Upper lobe of left lung (tissue), 6 donors: ENCODE results near the gene ZBTB46. TPM values are rescaled to one million over a fixed set of nuclear protein-coding genes. Genes with fewer than 3 reads are reported as not detected.

Experiments
- ATAC-seq, 2 donors: fragments of 200-7000 bp; cut with Tn5 transposase; one replicate each; pipeline ENCODE4 v1.9.1; 2022; ENCODE audit warnings: mild to moderate bottlenecking in 2 of 2, moderate library complexity in 2 of 2; ENCODE audit not compliant: low FRiP score in 2 of 2
- DNase-seq, 2 donors: peaks; one replicate each; pipeline ENCODE4 v3.0.0-alpha.2; 2019 to 2020
- H3K27ac ChIP-seq, 4 donors: fragments of 200-600 bp; sonication (generic); one replicate each; pipeline ENCODE4 v1.5.1; 2016 to 2019
- H3K27me3 ChIP-seq, 4 donors: fragments of 200-600 bp; sonication (generic); one replicate each; pipeline ENCODE4 v1.5.1; 2017 to 2019
- H3K36me3 ChIP-seq, 4 donors: fragments of 200-600 bp; sonication (generic); one replicate each; pipeline ENCODE4 v1.5.1; 2016 to 2019
- H3K4me1 ChIP-seq, 4 donors: fragments of 200-600 bp; sonication (generic); one replicate each; pipeline ENCODE4 v1.5.1; 2018 to 2019
- H3K4me3 ChIP-seq, 4 donors: fragments of 200-600 bp; sonication (generic); one replicate each; pipeline ENCODE4 v1.5.1; 2017 to 2019; ENCODE audit warnings: mild to moderate bottlenecking in 2 of 4, moderate library complexity in 1 of 4
- H3K9me3 ChIP-seq, 4 donors: fragments of 200-600 bp; sonication (generic); one replicate each; pipeline ENCODE4 v1.5.1; 2018 to 2019
- EP300 ChIP-seq, 4 donors: sonication (generic); formaldehyde crosslinking; IDR thresholded peaks; one replicate each; pipeline ENCODE4 v1.5.1; 2017; ENCODE audit warnings: antibody characterized with exemption in 4 of 4, control low read depth in 2 of 4
- POLR2A ChIP-seq, 4 donors: fragments of 450-650 bp; IDR thresholded peaks; one replicate each; pipeline ENCODE4 v1.5.1; 2016 to 2017; ENCODE audit warnings: antibody characterized with exemption in 4 of 4, mild to moderate bottlenecking in 2 of 4
- POLR2AphosphoS5 ChIP-seq, 2 donors: sonication (generic); formaldehyde crosslinking; IDR thresholded peaks; one replicate each; pipeline ENCODE4 v1.5.1; 2017; ENCODE audit warnings: antibody characterized with exemption in 2 of 2
- WGBS, 2 donors: methylation state at CpG; one replicate each; pipeline ENCODE4 v1.1.5; 2017 to 2018; 5-methylcytosine and 5-hydroxymethylcytosine counted together
- total RNA-seq, 6 donors: library from RNA; depleted of rRNA in 4 of 6; stranded (reverse); fragments of >200 nt in 4 of 6; gene quantifications; one replicate each; pipeline versions ENCODE4 v1.1.0 to v1.2.1, GENCODE V29; 2016 to 2021
- TF ChIP-seq, protein P1 (sequence below), 6 experiments: fragments of 450-650 bp in 4 of 6; fragments of 200-600 bp in 2 of 6; sonication (generic) in 2 of 6; IDR thresholded peaks; one replicate each; pipeline ENCODE4 v1.5.1; 2016 to 2019; ENCODE audit warnings: antibody characterized with exemption in 6 of 6
- donor health status: DM: no; HTN: no; CAD: no; lungs with moderate emphysema.
- donor health status: DM: no; HTN: yes; CAD: no; lungs with severe emphysema.

Gene ZBTB46
- total RNA-seq, 6 donors from 2014 or later, result 7.6 to 25.3 (median 11.6) TPM

DNA sequence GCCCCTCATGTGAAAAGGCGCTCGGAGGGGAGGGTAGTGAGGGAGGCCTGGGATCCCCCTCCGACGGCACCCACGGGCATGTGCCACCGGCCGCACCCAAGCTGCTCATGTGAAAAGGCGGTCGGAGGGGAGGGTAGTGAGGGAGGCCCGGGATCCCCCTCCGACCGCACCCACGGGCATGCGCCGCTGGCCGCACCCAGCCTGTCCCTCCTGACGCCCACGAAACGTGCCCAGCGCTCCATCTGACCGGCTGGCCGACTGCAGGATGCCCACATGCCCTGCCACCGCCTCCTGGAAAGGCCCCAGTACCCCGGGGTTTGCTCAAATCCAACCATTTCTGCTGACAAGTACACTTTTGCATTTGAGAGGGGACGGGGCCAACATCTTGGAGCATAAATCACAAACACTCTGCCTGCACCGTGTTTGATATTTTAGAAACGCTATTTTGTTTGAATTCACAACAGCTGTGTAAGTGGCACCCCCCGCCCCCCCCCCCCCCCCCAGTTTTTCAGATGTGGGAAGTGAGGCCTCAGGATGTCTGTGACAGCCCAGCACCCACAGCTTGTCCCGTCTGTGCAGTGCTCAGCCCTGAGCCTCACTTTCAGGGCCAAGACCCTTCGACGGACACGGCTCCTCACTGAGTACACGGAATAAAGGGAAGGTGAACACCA is 57.4 kb downstream of the ZBTB46 start:
- peaks cover 11 to 24% (median 16%) of the 10 kb centered on the region in 4 donors for H3K4me1 ChIP-seq
- no peak for DNase-seq
- 79 to 85% methylated on average over 31 to 32 of the region's 33 CpGs for WGBS, 2 donors
- peak overlapping the region in 1 of 4 donors; percentile 1 for H3K27ac ChIP-seq
- ATAC-seq, result no peak
- H3K4me3 ChIP-seq, result no peak overlapping the region
- H3K36me3 ChIP-seq, result peaks cover 0 to 26% (median 4%) of the 10 kb centered on the region in 4 donors
- TF ChIP-seq POLR2A (IDR thresholded peaks at IDR 0.05), result no peak
- no peak for TF ChIP-seq POLR2AphosphoS5 (IDR thresholded peaks at IDR 0.05)
- TF ChIP-seq, protein P1, sequence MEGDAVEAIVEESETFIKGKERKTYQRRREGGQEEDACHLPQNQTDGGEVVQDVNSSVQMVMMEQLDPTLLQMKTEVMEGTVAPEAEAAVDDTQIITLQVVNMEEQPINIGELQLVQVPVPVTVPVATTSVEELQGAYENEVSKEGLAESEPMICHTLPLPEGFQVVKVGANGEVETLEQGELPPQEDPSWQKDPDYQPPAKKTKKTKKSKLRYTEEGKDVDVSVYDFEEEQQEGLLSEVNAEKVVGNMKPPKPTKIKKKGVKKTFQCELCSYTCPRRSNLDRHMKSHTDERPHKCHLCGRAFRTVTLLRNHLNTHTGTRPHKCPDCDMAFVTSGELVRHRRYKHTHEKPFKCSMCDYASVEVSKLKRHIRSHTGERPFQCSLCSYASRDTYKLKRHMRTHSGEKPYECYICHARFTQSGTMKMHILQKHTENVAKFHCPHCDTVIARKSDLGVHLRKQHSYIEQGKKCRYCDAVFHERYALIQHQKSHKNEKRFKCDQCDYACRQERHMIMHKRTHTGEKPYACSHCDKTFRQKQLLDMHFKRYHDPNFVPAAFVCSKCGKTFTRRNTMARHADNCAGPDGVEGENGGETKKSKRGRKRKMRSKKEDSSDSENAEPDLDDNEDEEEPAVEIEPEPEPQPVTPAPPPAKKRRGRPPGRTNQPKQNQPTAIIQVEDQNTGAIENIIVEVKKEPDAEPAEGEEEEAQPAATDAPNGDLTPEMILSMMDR (IDR thresholded peaks at IDR 0.05), result no peak
- TF ChIP-seq EP300 (IDR thresholded peaks at IDR 0.05), result no peak
- no peaks in the 10 kb centered on the region for H3K9me3 ChIP-seq
- H3K27me3 ChIP-seq, result no peaks in the 10 kb centered on the region

DNA sequence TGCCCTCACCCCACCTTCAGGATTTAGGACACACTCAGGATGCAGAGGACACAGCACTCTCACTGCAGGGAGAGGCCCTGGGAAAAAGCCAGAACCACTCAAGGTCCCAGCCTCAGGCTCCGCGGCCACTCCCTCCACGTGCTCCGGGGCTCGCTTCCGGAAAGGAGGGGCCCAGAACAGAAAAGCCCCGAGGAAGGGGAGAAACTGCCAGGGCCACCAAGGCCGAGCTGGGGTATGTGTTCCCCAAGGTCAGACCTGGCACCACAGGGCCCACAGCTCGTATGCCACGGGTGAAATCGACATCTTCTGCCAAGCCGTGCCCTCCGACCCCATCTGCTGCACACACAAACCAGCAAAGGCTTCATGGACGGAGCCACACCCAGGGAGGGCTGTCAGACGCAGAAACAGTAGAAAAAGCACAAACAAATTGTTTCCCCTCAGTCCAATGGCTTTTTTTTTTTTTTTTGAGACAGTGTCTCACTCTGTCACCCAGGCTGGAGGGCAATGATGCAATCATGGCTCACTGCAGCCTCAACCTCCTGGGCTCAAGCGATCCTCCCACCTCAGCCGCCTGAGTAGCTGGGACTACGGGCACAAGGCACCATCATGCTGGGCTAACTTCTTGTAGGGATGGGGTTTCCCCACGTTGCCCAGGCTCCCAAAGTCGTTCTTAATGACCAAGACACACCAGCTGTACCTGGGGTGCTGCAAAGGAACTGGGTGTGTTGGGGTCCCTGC is 58.1 kb downstream of the ZBTB46 start:
- TF ChIP-seq, protein P1 (IDR thresholded peaks at IDR 0.05), result no peak
- TF ChIP-seq POLR2A (IDR thresholded peaks at IDR 0.05), result no peak
- TF ChIP-seq EP300 (IDR thresholded peaks at IDR 0.05), result no peak
- TF ChIP-seq POLR2AphosphoS5 (IDR thresholded peaks at IDR 0.05), result no peak
- Histone ChIP-seq H3K27me3 (no peaks in the 10 kb centered on the region), H3K27ac (no peak overlapping the region), H3K4me1 (peaks cover 11 to 24% (median 16%) of the 10 kb centered on the region in 4 donors), H3K9me3 (no peaks in the 10 kb centered on the region), H3K36me3 (peaks cover 0 to 28% (median 6%) of the 10 kb centered on the region in 4 donors), H3K4me3 (no peak overlapping the region)
- DNase-seq (peak in 1 of 2 donors; percentile 49), ATAC-seq (peak in 1 of 2 donors; percentile 53)
- 59 to 72% methylated on average over 17 to 20 of the region's 20 CpGs for WGBS, 2 donors

DNA sequence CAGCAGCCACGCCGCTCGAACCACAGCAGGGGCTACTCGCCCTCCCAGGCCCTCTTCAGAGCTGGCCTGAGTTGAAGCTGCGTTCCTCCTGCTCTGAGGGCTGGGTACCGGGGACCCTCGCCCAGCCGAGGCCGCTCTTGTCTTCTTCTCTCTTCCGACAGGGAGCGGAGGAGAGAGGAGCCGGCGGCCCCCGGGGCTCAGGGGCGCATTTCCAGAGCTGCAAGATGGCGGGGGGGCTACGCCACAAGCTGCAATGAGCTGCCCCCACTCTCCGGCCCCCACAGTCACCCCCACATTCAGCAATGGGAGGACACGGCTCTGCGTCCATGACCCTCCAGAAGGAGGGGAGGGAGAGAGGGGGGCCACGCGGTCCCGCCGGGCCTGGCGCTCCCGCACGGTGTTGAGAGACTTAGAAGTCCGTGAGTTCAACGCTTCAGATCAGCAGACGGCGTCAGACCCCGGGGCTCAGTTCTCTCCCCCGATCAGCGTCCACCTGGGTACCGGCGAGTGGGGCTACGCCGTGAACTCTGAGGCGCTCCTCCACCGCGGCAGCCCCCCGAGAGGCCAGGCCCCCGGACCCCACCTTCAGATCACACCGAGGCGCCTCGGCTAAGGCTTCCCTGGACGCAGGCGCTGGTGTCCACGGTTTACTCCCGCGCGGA is 59.9 kb downstream of the ZBTB46 start:
- ATAC-seq (no peak), DNase-seq (peak in 1 of 2 donors; percentile 79)
- Histone ChIP-seq H3K9me3 (no peaks in the 10 kb centered on the region), H3K27me3 (no peaks in the 10 kb centered on the region), H3K4me1 (peaks cover 11 to 24% (median 16%) of the 10 kb centered on the region in 4 donors), H3K4me3 (no peak overlapping the region), H3K27ac (no peak overlapping the region), H3K36me3 (peaks cover 0 to 40% (median 13%) of the 10 kb centered on the region in 4 donors)
- TF ChIP-seq POLR2AphosphoS5 (IDR thresholded peaks at IDR 0.05) (no peak), EP300 (IDR thresholded peaks at IDR 0.05) (no peak), POLR2A (IDR thresholded peaks at IDR 0.05) (no peak)
- TF ChIP-seq, protein P1 (IDR thresholded peaks at IDR 0.05), result no peak
- WGBS, 2 donors, result 94 to 97% methylated on average over 42 of the region's 52 CpGs

DNA sequence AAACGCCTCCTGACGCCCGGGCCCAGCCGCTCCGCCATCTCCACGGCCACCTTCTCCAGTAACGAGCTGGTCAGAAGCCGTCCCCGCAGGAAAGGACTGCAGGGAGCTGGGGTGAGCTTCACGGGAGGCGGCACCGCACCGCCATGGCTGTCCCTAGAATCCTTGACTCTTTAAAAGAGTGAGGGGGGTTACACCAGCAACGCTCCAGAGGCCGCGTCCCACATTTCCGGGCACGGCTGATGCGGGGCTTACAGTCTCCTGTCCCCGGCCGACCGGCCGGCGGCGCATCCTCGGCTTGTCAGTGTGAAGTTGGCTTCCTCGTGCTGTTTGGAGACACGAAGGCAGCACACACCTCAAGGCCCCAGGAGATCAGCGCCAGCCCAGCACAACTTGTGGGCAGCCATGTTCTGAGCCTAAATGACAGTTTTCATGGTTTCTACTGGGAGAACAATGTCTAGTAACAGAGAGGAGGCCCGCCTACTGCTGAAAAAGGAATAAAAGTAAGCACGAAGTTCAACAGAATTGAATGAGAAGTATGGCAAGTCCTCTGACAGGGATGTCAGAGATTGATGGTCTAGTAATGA is 61.1 kb downstream of the ZBTB46 start:
- no peak for TF ChIP-seq POLR2AphosphoS5 (IDR thresholded peaks at IDR 0.05)
- TF ChIP-seq POLR2A (IDR thresholded peaks at IDR 0.05), result no peak
- TF ChIP-seq, protein P1 (IDR thresholded peaks at IDR 0.05), result no peak
- no peak for TF ChIP-seq EP300 (IDR thresholded peaks at IDR 0.05)
- Histone ChIP-seq H3K4me3 (no peak overlapping the region), H3K9me3 (no peaks in the 10 kb centered on the region), H3K4me1 (peaks cover 11 to 19% (median 16%) of the 10 kb centered on the region in 4 donors), H3K27ac (no peak overlapping the region), H3K36me3 (peaks cover 0 to 35% (median 13%) of the 10 kb centered on the region in 4 donors), H3K27me3 (no peaks in the 10 kb centered on the region)
- DNase-seq (no peak), ATAC-seq (no peak)
- WGBS, 2 donors, result 87 to 95% methylated on average over 12 to 31 of the region's 31 CpGs
